ENCODE measurements around the gene CCDC66. TPM values are rescaled to one million over a fixed set of nuclear protein-coding genes. Genes with fewer than 3 reads are reported as not detected.
"Not testable (repeated sequence)": the region's sequence is repeated elsewhere in the genome, so short reads cannot be mapped to it uniquely, and the experiment has no call there.

The CCDC66 gene
- 22.7 TPM for total RNA-seq
- 10 to 100 TPM; 11.3 to 24.5 (median 15.6) TPM for polyA plus RNA-seq (ENCODE audit: insufficient read depth in 1 of 8, insufficient read length in 8 of 8, low replicate concordance in 1 of 8)
- long read RNA-seq, donor 1, partial matches to known transcripts = 0 of 1 reads
- long read RNA-seq, donor 1, other reads (novel, unspliced or antisense) = 0 of 1 reads
- long read RNA-seq, donor 2, partial matches to known transcripts = 0 of 1 reads
- long read RNA-seq, donor 2, other reads (novel, unspliced or antisense) = 0 of 1 reads
- long read RNA-seq, donor 3, partial matches to known transcripts = 5 of 5 reads
- long read RNA-seq, donor 3, other reads (novel, unspliced or antisense) = 0 of 5 reads
- long read RNA-seq, donor 4 = 0 reads
- long read RNA-seq, donor 5, partial matches to known transcripts = 25 of 25 reads
- long read RNA-seq, donor 5, other reads (novel, unspliced or antisense) = 0 of 25 reads
- long read RNA-seq, donor 6, partial matches to known transcripts = 0 of 1 reads
- long read RNA-seq, donor 6, other reads (novel, unspliced or antisense) = 0 of 1 reads
- long read RNA-seq, donor 7, partial matches to known transcripts = 0 of 1 reads
- long read RNA-seq, donor 7, other reads (novel, unspliced or antisense) = 0 of 1 reads
- long read RNA-seq, donor 8, partial matches to known transcripts = 5 of 5 reads
- long read RNA-seq, donor 8, other reads (novel, unspliced or antisense) = 0 of 5 reads
- long read RNA-seq, donor 9, partial matches to known transcripts = 0 of 4 reads
- long read RNA-seq, donor 9, other reads (novel, unspliced or antisense) = 0 of 4 reads
- long read RNA-seq, donor 10, partial matches to known transcripts = 0 of 1 reads
- long read RNA-seq, donor 10, other reads (novel, unspliced or antisense) = 0 of 1 reads
- long read RNA-seq, donor 11 = 0 reads

DNA sequence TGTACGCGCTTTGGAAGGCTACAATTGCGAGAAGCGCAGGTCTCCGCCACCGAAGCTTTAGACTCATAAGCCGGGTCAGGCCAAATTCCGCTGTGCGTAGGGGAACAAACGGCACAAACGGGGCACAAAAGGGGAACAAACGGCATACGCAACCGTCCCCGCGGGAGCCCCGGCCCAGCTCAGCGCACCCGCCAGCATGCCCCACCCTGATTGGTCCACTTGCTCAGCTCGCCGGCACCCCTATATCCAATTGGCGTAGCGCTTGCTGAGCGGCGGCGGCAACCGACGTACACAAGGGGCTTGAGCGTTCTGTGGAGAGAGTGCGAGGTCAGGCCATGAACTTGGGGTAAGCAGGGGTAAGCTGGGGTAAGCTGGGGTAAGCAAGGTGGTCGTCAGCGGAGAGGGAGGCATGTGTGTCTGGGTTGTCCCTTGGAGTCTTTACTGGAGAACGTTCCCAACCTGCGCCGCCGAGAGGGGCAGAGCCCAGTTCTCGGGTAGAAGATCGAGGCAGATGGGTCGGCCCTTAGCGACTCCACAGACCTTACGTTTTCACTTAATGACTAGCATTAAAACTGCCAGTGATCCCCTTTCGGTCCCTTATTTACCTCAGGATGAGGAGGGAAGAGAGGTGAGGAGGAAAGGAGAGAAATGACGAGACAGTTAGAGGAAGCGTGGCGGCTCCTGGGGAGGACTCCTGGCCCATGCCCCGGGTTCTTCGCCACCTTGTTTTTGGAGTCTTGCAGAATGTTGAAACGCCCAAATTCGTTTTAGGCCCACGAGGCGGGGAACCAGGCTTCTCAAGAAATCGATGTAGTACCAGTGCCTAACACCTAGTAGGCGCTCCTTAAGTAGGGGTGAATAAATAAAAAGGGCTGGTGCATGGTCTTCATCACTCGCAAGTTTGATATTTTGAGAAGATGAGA lies at the start of gene CCDC66:
Gene CCDC66 (plus strand): TSS at position 268 of the 923 bp plus-strand sequence. CDS start 68 bp downstream, at position 336.
- Histone ChIP-seq H3K4me3 (ENCODE audit: low read length) (peak within 1 kb of the TSS; percentile 81), H3K4me1 (ENCODE audit: control insufficient read depth, insufficient read depth, low read length) (no peaks in the 10 kb centered on the region), H3K27ac (ENCODE audit: low read length) (peak within 1 kb of the TSS; percentile 88), H3K36me3 (ENCODE audit: control insufficient read depth, insufficient read depth, low read length) (no peaks in the 10 kb centered on the region), H3K27me3 (ENCODE audit: control insufficient read depth, insufficient read depth, low read length) (peaks cover 3% of the 10 kb centered on the region), H3K9me3 (replicated peaks; ENCODE audit: control insufficient read depth, low read depth, low read length) (no peaks in the 10 kb centered on the region)
- peak; percentile 97 for DNase-seq
- under 1% methylated on average over 38 of the region's 54 CpGs for WGBS (ENCODE audit: insufficient coverage)

DNA sequence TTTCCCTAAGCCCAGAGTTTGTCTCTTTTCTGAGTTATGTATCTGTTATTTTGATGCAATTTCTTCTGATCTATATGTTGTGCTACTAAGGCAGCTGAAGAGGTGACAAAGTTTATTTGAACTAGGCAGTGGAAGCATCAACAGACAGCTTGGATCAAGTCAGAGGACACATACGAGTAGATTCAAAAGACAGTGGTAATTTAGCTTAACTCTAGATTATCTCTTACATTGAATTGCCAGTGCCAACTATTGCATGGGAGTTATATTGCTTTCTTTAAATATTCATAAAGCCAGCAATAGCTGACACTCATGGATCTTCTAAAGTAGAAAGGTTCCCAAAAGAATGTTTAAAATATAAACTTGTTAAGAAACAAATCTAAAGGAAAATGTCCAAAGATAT lies 37.3 kb upstream of the CCDC66 start:
- Histone ChIP-seq H3K36me3 (ENCODE audit: control insufficient read depth, insufficient read depth, low read length) (no peaks in the 10 kb centered on the region), H3K4me3 (ENCODE audit: low read length) (no peak overlapping the region), H3K9me3 (replicated peaks; ENCODE audit: control insufficient read depth, low read depth, low read length) (no peaks in the 10 kb centered on the region), H3K4me1 (ENCODE audit: control insufficient read depth, insufficient read depth, low read length) (no peaks in the 10 kb centered on the region), H3K27ac (ENCODE audit: low read length) (no peak overlapping the region), H3K27me3 (ENCODE audit: control insufficient read depth, insufficient read depth, low read length) (no peaks in the 10 kb centered on the region)
- 60% methylated on average over 1 of the region's 1 CpG for WGBS (ENCODE audit: insufficient coverage)
- no peak for DNase-seq

DNA sequence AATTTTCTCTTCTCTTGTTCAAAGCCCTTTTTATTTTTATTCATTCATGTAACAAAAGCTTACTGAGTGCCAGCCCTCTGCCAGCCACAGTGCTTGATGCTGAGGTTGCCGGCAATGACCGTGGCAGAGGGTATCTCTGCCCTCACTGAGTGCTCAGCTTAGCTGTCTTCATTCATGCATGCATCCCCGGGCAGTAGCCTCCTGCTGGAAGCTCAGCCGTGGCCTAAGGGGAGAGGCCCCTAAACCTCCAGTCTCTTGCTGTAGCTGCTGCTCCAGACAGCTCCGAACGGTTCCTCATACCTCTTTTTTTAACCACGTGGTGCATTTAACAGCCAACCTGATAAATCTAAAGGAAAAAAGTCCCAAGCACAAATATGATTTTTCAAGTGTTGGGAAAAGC lies 34.6 kb upstream of the CCDC66 start:
- no peak for DNase-seq
- Histone ChIP-seq H3K4me1 (ENCODE audit: control insufficient read depth, insufficient read depth, low read length) (no peaks in the 10 kb centered on the region), H3K4me3 (ENCODE audit: low read length) (no peak overlapping the region), H3K27me3 (ENCODE audit: control insufficient read depth, insufficient read depth, low read length) (no peaks in the 10 kb centered on the region), H3K36me3 (ENCODE audit: control insufficient read depth, insufficient read depth, low read length) (no peaks in the 10 kb centered on the region), H3K9me3 (replicated peaks; ENCODE audit: control insufficient read depth, low read depth, low read length) (no peaks in the 10 kb centered on the region), H3K27ac (ENCODE audit: low read length) (no peak overlapping the region)
- 49% methylated on average over 4 of the region's 7 CpGs for WGBS (ENCODE audit: insufficient coverage)

DNA sequence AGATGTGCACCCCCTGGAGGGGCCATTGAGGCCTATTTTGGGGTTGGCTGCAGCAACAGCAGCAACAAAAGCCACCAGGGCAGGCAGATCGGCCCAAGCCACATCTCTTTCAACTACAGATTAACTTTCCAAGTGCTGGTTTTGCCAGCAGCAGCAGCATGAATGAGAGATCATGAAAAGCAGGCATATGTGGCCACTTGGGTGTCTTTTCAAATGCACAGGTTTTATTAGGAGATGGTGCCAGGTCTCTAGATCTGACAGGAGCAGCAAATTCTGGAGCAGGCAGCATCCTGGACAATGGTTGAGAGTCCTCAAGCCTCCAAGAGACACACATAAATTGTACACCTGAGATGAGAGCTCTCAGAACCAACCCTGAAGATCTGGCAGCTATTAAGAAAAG lies 31.7 kb upstream of the CCDC66 start:
- WGBS (ENCODE audit: insufficient coverage) = no CpG with 5 or more reads among the region's 1 CpG
- Histone ChIP-seq H3K36me3 (ENCODE audit: control insufficient read depth, insufficient read depth, low read length) (no peaks in the 10 kb centered on the region), H3K4me3 (ENCODE audit: low read length) (no peak overlapping the region)

DNA sequence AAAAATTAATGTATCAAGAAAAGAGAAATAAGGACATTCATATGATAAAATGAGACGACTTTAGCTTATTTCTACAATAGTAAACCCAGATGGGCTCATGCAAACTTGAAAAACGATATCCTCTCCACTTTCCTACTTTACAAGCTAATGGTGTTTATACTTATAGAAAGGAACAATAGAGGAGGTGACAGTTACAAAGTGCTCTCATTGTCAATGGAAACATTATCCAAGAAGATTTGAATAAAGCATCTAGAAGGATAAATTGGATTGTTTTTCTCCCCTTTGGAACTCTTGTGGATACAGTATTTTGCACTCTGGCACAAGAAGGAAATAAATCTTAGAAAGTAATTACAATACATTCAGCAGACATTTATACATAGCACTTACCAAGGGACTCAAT lies 20.2 kb upstream of the CCDC66 start:
- no peaks in the 10 kb centered on the region for H3K9me3 ChIP-seq (replicated peaks; ENCODE audit: control insufficient read depth, low read depth, low read length)
- no peaks in the 10 kb centered on the region for H3K36me3 ChIP-seq (ENCODE audit: control insufficient read depth, insufficient read depth, low read length)
- H3K27me3 ChIP-seq (ENCODE audit: control insufficient read depth, insufficient read depth, low read length) = no peaks in the 10 kb centered on the region
- H3K27ac ChIP-seq (ENCODE audit: low read length) = no peak overlapping the region
- WGBS (ENCODE audit: insufficient coverage) = no CpG with 5 or more reads among the region's 2 CpGs
- H3K4me3 ChIP-seq (ENCODE audit: low read length) = no peak overlapping the region
- no peaks in the 10 kb centered on the region for H3K4me1 ChIP-seq (ENCODE audit: control insufficient read depth, insufficient read depth, low read length)
- no peak for DNase-seq

More for the DNA sequence above, 31.7 kb upstream of the CCDC66 start:
- H3K27me3 ChIP-seq (ENCODE audit: control insufficient read depth, insufficient read depth, low read length) = no peaks in the 10 kb centered on the region
- H3K9me3 ChIP-seq (replicated peaks; ENCODE audit: control insufficient read depth, low read depth, low read length) = no peaks in the 10 kb centered on the region
- no peak for DNase-seq
- no peaks in the 10 kb centered on the region for H3K4me1 ChIP-seq (ENCODE audit: control insufficient read depth, insufficient read depth, low read length)
- H3K27ac ChIP-seq (ENCODE audit: low read length) = no peak overlapping the region

DNA sequence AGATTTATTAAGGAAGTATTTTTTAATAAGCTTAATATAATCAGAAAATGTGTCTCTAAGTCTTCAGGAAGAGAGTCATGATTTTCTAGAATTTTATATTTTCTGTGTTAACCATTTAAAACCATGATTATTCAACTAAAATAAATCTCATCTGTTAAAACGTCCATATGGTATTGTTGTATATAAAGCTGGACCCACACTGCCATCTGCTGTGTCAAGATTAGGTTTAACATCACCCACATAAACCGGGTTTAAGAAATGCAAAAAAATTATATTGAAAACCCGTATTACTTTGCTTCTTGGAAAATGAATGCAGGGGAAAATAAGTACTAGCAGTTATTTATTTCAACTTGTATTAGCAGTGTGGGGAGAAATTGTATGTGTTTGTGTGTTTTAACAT lies 9.5 kb upstream of the CCDC66 start:
- H3K36me3 ChIP-seq (ENCODE audit: control insufficient read depth, insufficient read depth, low read length) = no peaks in the 10 kb centered on the region
- no CpG with 5 or more reads among the region's 3 CpGs for WGBS (ENCODE audit: insufficient coverage)
- H3K4me3 ChIP-seq (ENCODE audit: low read length) = no peak overlapping the region
- DNase-seq = no peak
- H3K27me3 ChIP-seq (ENCODE audit: control insufficient read depth, insufficient read depth, low read length) = peaks cover 2% of the 10 kb centered on the region
- no peaks in the 10 kb centered on the region for H3K9me3 ChIP-seq (replicated peaks; ENCODE audit: control insufficient read depth, low read depth, low read length)
- H3K4me1 ChIP-seq (ENCODE audit: control insufficient read depth, insufficient read depth, low read length) = no peaks in the 10 kb centered on the region
- no peak overlapping the region for H3K27ac ChIP-seq (ENCODE audit: low read length)

DNA sequence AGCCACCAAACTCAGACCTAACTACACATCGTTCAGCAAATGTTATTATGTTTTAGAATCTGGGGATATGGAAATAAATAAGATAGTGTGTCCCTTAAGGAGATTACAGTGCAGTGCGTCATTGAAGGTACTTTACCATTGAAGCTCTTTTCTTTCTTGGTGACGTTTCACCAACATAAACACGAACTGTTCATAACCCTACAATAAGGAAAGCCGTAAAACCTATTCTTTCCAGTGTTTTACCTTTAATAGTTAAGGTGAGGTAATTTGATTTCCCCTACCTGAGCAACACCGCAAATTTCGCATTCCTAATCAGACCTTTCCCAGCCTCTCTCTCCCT lies 826 bp downstream of the CCDC66 start:
- Histone ChIP-seq H3K27ac (ENCODE audit: low read length) (peak overlapping the region; percentile 88), H3K4me3 (ENCODE audit: low read length) (peak overlapping the region; percentile 81), H3K4me1 (ENCODE audit: control insufficient read depth, insufficient read depth, low read length) (no peaks in the 10 kb centered on the region), H3K9me3 (replicated peaks; ENCODE audit: control insufficient read depth, low read depth, low read length) (no peaks in the 10 kb centered on the region), H3K27me3 (ENCODE audit: control insufficient read depth, insufficient read depth, low read length) (peaks cover 3% of the 10 kb centered on the region), H3K36me3 (ENCODE audit: control insufficient read depth, insufficient read depth, low read length) (peaks cover under 1% of the 10 kb centered on the region)
- DNase-seq = no peak
- WGBS (ENCODE audit: insufficient coverage) = no CpG with 5 or more reads among the region's 7 CpGs

DNA sequence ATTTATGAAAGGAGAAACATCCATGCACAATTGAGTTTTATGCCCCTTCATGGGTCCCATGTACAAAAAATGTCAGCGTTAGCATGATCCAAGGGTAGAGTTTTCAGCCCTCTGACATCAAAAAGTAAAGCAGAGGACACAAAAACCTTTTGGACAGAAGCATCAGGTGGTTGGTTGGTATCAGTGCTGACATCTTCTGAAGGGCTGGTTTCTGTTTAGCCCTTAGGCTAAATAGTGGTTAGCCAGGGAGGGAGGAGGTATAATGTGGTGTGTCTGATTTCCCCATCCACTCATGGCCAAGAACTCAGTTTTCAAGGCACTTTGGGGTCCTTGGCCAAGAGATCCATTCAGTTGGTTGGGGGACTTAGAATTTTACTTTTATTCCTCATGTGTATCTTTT lies 16.5 kb downstream of the CCDC66 start:
- H3K27me3 ChIP-seq (ENCODE audit: control insufficient read depth, insufficient read depth, low read length) = no peaks in the 10 kb centered on the region
- H3K27ac ChIP-seq (ENCODE audit: low read length) = no peak overlapping the region
- H3K36me3 ChIP-seq (ENCODE audit: control insufficient read depth, insufficient read depth, low read length) = peaks cover 20% of the 10 kb centered on the region
- no peak overlapping the region for H3K4me3 ChIP-seq (ENCODE audit: low read length)
- no peaks in the 10 kb centered on the region for H3K4me1 ChIP-seq (ENCODE audit: control insufficient read depth, insufficient read depth, low read length)
- no CpG with 5 or more reads among the region's 1 CpG for WGBS (ENCODE audit: insufficient coverage)
- no peak for DNase-seq
- H3K9me3 ChIP-seq (replicated peaks; ENCODE audit: control insufficient read depth, low read depth, low read length) = no peaks in the 10 kb centered on the region

DNA sequence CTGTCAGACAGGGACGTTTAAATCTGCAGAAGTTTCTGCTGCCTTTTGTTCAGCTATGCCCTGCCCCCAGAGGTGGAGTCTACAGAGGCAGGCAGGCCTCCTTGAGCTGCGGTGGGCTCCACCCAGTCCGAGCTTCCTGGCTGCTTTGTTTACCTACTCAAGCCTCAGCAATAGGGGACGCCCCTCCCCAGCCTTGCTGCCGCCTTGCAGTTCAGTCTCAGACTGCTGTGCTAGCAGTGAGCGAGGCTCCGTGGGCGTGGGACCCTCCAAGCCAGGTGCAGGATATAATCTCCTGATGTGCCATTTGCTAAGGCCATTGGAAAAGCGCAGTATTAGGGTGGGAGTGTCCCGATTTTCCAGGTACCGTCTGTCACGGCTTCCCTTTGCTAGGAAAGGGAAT lies 25.0 kb downstream of the CCDC66 start:
- H3K27me3 ChIP-seq (ENCODE audit: control insufficient read depth, insufficient read depth, low read length); DNase-seq; H3K9me3 ChIP-seq (replicated peaks; ENCODE audit: control insufficient read depth, low read depth, low read length); H3K36me3 ChIP-seq (ENCODE audit: control insufficient read depth, insufficient read depth, low read length); H3K27ac ChIP-seq (ENCODE audit: low read length); H3K4me3 ChIP-seq (ENCODE audit: low read length); H3K4me1 ChIP-seq (ENCODE audit: control insufficient read depth, insufficient read depth, low read length): not testable (repeated sequence)
- WGBS (ENCODE audit: insufficient coverage) = 100% methylated on average over 2 of the region's 12 CpGs

All from muscle of leg (tissue), 16 donors.